HG03060 (cell line): ENCODE measurements around the gene RCN2.
A peak's percentile ranks its signal among the peaks of the same experiment; 100 is the strongest.

Source experiments
- ATAC-seq: cut with Tn5 transposase; IDR thresholded peaks from one replicate; pipeline ENCODE4 v1.9.1; 2021; ENCODE audit warnings: low read depth, moderate number of reproducible peaks; ENCODE audit not compliant: unreplicated experiment

RCN2 gene

DNA sequence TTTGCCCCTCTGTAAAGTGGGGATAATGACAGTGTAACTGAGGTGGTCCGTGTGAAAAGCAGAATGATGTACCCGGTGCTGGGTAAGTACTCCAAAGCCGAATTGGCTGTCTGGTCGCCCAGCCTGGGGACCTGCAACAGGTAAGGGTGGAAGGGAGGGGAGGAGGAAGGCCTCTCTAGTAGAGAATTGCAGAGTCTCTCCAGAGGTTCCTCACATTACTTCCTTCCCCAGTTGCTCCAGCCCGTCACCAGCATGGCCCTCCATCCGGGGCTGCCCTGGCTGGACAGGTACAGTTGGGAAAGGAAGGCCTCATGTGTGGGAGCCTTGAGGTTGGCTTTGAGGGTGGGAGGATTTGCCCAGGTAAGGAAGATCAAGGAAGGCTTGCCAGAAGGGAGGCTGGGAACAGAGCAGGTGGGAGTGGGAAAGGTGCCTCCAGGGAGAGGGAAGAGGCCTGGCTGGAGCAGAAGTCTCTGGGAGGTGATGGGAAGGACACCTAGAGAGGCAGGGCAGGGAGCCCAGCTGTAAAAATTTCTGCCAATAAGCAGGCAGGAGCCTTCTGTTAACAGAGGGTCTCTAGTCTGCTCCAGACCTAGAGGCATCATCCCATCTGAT, 61.7 kb downstream of the RCN2 start:
- ATAC-seq, result no peak

DNA sequence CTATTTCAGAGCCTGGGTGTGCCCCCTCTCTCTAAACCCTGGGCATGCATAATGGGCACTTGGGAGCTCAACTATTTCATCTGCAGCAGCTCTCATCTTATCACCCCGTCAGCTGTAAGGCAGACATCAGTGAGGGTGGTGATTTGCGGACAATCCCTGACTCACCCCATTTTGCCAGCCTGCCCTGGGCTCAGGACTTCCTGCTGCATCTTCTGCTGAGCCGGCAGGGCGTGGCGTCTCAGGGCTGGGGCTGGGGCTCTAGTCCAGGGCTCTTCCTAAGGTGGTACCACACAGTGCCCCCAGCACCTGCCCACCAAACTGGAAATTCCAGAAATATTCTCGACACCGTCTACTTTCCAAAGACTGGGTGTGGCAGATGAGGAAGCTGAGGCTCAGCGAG, 62.5 kb downstream of the RCN2 start:
- no peak for ATAC-seq

DNA sequence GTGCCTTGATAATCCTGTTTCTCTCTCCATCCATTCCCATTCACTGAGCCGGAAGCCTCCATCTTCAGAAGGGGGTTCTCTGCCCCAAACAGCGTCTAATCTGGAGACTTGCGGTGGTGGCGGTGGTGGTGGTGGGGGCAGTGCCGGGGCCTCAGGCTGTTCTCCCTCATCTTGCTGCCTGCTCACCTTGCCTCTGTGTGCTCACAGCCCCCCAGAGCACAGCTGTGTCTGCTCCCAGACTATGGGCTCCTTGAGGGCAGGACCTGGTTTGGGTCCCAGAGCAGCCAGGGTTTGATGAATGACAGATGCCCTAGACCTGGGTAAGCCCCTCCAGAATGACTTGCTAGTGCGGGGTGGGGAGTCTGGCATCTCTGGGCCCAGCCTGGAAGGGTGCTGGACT, 62.9 kb downstream of the RCN2 start:
- no peak for ATAC-seq

DNA sequence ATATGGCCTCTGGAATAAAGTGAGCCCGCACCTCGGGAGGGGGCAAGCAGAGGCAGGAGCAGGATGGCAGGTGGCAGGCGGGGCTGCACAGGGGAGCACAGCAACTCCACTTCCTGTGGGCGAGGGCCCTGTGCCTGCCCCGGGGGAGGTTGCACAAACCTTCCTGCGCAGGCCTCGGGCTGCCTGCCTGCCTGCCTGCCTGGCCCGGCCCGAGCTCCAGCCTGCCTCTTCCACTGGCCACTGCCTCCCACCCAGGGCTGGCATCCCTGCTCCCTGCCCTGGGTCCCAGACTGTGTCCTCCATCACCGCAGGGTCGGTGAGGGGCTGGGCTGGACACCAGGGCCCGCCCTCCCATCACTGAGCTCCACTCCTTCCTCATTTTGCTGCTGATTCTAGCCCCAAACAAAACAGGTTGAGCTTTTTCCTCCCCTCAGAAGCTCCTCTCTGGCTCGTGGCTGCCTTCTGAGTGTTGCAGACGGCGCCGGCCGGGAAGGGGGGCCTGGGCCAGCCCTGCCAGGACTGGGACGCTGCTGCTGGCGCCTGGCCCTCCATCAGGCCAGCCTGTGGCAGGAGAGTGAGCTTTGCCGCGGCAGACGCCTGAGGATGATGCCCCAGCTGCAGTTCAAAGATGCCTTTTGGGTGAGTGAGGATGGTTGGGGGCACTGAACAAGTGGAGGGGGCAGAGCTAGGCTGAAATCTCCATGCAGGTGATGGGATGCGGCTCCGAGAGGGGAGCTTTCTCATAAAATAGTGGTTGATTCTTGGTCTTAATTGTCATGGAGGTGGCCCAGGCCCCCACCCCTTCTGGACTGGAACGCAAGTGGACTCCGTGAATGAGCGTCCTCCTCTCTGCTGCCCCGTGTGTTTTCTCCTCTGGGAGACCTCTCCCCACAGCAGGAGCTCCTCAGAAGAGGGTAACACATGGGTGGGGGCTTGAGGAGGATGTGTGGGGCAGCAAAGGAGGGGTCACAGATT, 63.7 kb downstream of the RCN2 start, which contains the start of gene PSTPIP1:
PSTPIP1 (plus strand) TSS at position 156 of the 975 bp plus-strand sequence; CDS start at position 604, 448 bp downstream.
- ATAC-seq, result no peak

DNA sequence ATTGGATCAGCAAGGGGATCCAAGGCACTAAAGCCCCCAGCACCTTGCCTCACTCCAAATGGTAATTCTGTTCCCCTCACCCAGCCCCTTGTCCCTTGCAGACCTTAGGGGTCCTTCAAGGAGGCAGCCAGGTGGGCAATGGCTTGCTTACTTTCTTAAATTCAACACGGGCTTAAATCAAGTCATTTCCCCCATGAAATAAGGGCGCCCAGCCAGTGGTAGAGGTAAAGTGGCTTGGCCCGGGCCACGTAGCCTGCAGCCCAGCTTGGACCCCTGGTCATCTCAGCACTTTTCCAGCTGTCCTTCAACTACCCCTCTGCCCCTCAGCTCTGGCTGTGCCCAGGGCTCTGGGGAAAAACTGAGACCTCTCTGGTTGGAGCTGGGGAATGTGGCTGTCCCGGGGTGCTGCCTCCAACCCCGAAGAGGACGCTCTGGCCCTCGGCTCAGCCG, 64.6 kb downstream of the RCN2 start:
- ATAC-seq, result no peak

DNA sequence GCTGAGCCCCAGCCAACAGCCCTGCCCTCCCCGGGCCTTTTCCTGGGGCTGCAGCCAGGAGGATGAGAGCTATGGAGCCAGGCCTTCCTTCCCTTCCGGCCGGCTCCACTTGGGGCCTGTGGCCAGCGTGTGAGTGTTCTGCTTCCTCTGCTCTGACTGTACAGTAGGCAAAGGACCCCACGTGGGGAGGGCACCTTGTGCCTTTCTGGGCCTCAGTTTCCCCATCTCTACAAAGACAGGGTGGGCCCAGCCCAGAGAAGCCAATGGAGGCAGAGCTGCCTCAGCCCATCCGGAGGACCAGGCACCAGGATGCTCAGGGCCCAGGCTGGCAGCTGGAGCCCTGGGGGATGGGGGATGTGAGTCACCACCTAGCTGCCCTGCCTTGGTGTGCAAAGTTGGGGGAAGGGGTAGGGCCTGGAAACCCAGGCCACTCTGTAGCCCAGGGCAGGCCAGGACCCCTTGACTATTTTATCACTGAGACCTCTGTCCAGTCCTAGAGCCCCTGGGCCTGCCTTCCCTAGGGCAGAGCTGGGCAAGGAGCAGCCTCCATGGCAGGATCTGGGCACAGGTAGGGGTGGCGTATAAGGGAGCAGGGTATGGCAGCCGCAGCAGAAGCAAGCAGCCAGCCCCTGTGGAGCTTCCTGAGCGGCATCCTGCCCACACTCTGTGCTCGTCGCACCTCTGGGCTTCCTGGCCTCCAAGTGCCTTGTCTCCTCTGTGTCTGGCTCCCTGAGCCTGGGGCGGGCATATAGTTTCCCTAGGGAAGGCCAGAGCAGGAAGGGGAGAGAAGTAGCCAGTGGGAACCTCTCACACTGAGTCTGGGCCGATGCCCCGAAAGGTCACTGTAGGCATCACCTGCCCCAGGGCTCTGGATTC, 65.2 kb downstream of the RCN2 start:
- ATAC-seq, result no peak

DNA sequence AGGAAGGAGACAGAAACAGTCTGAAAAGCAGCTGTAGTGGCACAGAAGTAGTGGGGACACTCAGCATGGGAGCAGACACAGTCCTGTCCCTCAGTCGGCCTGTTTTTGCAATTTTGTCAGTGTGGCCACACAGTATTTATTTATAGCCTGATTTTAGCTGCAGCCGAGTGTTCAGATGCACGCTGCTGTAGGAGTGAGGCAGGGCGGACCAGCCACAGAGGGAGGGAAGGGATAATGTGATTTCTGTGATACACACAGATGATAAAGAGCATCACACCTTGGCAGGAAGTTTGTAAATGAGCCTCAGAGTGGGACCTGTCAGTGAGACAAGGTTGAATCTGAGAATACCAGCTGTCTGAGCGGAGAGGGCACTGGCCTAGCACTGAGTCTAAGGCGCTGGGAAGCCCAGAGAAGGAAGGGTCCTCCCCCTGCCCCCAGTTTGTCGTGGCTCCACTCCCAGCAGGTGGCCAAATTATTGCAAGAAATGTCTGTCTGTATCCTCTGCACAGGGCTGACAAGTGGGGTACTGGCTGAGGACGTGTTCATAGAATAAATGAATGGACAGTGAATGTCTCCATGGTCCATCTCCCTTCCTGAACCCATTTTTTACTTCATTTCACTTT, 67.2 kb downstream of the RCN2 start:
- ATAC-seq, result no peak

DNA sequence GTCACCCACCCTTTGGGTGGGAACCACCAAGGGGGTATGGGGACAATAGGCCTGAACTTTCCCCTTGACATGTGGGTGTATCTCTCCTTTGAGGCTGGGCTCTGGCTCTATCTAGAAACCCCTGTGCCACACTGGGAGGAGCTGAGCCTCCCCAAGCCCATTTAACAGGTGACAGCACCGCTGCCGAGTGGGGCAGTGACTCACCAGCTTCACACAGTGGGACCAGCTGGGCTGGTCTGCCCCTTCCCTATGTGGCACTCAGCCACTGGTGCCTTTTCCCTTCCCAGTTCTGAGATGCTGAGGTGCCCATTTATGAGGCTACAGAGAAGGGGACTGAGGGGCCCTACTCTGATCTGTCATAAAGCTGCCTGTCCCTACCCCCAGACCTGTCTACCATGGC, 68.4 kb downstream of the RCN2 start:
- ATAC-seq, result no peak

DNA sequence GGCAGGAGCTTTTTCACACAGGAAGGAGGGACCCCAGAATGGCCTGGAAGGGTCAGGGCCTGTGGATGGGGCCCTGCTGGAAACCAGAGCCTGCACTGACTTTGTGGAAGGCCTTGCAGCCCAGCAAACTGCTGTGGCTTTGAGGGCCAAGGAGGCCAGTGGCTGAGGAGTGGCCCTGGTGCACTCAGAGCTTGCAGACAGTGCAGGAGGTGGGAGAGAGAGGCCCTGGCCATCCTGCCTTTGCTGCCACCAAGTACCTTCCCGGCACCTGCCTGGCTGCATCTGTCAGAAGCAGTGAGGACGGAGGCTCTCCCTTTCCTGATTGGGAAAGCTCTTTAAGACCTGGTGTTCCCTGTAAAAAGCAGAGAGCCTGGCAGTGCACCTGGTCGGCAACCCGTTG, 69.8 kb downstream of the RCN2 start:
- no peak for ATAC-seq

DNA sequence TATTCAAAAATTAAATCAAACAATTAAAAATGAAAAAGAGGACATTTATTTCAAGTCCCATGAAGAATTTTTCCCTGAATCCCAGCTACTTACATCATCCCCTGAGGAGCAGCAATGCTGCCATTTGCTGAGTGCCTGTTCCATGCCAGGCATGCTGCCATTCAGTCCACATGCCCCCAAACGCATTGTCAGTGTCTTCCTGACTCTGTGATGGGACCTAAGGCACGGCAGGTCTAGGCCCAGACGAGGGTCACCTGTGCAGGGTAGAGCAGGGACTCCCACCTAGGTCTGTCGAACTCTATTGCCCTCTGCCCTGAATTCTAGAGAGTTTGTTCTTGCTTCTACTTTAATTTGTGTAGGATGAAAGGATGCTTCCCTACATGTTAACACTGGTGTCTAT, 70.4 kb downstream of the RCN2 start:
- ATAC-seq, result no peak

DNA sequence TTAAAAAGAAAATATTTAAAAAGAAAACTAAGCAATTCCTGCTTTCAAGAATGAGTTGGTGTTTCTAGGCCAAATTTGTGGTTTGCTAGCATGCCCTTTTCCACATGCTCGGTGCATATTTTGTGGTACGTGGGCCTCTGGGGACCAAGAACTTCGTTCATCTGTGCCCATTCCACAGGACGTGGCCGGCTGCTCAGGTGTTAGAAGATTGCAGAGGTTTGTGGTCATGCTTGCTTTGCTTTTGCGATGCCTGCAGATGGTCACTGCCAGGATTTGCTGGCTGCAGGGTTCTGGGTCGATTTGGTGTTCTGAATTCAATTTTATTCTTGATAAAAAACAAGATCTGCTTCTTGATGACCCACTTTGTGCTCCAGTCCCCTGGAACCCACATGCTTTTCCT, 70.9 kb downstream of the RCN2 start:
- no peak for ATAC-seq

DNA sequence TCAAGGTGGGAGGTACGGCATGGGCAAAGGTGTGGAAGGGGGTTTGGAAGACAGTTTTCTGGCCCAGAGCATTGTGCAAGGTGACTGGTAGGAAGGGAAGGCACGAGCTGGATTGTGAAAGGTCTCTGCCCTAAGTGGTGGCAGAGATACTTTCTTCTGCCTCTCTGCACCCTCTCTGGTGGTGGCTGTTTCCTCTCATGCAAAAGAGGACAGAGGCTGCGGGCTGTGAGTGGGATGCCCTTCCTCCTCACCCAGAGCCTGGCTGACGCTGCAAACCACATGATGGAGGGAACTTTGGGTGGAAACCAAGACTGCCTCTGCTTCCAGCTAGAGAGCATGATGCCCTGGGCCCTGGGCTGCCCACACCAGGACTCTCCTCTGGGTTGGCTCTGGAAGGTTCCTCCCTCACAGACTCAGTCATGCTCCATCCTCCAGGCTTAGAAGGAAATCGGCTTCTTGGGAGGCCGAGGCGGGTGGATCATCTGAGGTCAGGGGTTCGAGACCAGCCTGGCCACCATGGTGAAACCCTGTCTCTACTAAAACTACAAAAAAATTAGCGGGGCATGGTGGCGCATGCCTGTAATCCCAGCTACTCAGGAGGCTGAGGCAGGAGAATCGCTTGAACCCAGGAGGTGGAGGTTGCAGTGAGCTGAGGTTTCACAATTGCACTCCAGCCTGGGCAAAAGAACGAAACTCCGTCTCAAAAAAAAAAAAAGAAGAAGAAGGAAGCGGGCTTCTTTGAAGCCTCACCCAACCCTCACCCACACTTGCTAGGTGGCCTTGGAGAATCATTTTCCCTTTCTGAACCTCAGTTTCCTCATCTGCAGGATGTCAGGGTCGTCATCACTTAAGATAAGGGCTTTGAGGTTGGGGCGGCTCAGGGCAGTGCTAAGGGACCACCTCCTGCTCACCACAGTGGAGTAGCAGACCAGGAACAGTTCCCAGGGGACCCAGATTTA, 71.7 kb downstream of the RCN2 start:
- ATAC-seq, result peak; percentile 56
